HEK293 (cell line): ENCODE data around the gene MAP3K9.

Experiments
- KLF9 ChIP-seq: fragments of 450-650 bp; formaldehyde crosslinking; IDR thresholded peaks from 2 replicates; pipeline ENCODE4 v1.5.1; 2016; ENCODE audit warnings: missing biosample characterization, missing genetic modification characterization, low read depth
- OSR2 ChIP-seq: fragments of 450-650 bp; formaldehyde crosslinking; IDR thresholded peaks from 2 replicates; pipeline ENCODE4 v1.5.1; 2016; ENCODE audit warnings: missing biosample characterization, missing genetic modification characterization
- ZFP69B ChIP-seq: fragments of 450-650 bp; formaldehyde crosslinking; IDR thresholded peaks from 2 replicates; pipeline ENCODE4 v1.5.1; 2016; ENCODE audit warnings: missing biosample characterization, missing genetic modification characterization
- ZNF501 ChIP-seq: fragments of 450-650 bp; formaldehyde crosslinking; IDR thresholded peaks from 2 replicates; pipeline ENCODE4 v1.5.1; 2016; ENCODE audit warnings: missing biosample characterization, missing genetic modification characterization
- ZNF585B ChIP-seq: fragments of 450-650 bp; formaldehyde crosslinking; IDR thresholded peaks from 2 replicates; pipeline ENCODE4 v1.5.1; 2016; ENCODE audit warnings: missing biosample characterization, missing genetic modification characterization
- ZNF623 ChIP-seq: fragments of 450-650 bp; formaldehyde crosslinking; IDR thresholded peaks from 2 replicates; pipeline ENCODE4 v1.5.1; 2016; ENCODE audit warnings: missing biosample characterization, missing genetic modification characterization
- ZNF670 ChIP-seq: fragments of 450-650 bp; formaldehyde crosslinking; IDR thresholded peaks from 2 replicates; pipeline ENCODE4 v1.5.1; 2016; ENCODE audit warnings: missing biosample characterization, missing genetic modification characterization, low read depth
- TF ChIP-seq, protein P1 (sequence below): fragments of 450-650 bp; formaldehyde crosslinking; IDR thresholded peaks from 2 replicates; pipeline ENCODE4 v1.5.1; 2016; ENCODE audit warnings: missing biosample characterization, missing genetic modification characterization

GRCh38 chr14:70699646-70700045 lies 109.7 kb downstream of the MAP3K9 start:
- TF ChIP-seq, protein P1, sequence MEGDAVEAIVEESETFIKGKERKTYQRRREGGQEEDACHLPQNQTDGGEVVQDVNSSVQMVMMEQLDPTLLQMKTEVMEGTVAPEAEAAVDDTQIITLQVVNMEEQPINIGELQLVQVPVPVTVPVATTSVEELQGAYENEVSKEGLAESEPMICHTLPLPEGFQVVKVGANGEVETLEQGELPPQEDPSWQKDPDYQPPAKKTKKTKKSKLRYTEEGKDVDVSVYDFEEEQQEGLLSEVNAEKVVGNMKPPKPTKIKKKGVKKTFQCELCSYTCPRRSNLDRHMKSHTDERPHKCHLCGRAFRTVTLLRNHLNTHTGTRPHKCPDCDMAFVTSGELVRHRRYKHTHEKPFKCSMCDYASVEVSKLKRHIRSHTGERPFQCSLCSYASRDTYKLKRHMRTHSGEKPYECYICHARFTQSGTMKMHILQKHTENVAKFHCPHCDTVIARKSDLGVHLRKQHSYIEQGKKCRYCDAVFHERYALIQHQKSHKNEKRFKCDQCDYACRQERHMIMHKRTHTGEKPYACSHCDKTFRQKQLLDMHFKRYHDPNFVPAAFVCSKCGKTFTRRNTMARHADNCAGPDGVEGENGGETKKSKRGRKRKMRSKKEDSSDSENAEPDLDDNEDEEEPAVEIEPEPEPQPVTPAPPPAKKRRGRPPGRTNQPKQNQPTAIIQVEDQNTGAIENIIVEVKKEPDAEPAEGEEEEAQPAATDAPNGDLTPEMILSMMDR = no peak
- TF ChIP-seq KLF9 (no peak), OSR2 (tag by site-specific recombination) (no peak), ZNF670 (no peak), ZNF585B (tag by site-specific recombination) (no peak), ZFP69B (tag by site-specific recombination) (no peak), ZNF623 (tag by site-specific recombination) (no peak), ZNF501 (tag by site-specific recombination) (no peak)
